OCI-LY3 (cell line): ENCODE measurements around the gene ARRDC4.

Source experiments
- H2AFZ ChIP-seq: fragments of 200-600, 300-600 bp; shearing (Covaris generic); 2 replicates; pipeline ENCODE4 v1.6.0; 2014; ENCODE audit warnings: antibody characterized with exemption, low read depth, low read length
- H3K27ac ChIP-seq: fragments of 200-600, 300-600 bp; sonication (generic); 2 replicates; pipeline ENCODE4 v1.5.1; 2014; ENCODE audit warnings: mild to moderate bottlenecking, low read length, moderate library complexity, mixed read lengths
- H3K27me3 ChIP-seq: fragments of 200-600, 300-600 bp; sonication (generic); 2 replicates; pipeline ENCODE4 v1.6.1; 2014; ENCODE audit warnings: low read depth, low read length, mixed read lengths
- H3K36me3 ChIP-seq: fragments of 200-600, 300-600 bp; sonication (generic); replicated peaks from 2 replicates; pipeline ENCODE3; 2014; ENCODE audit warnings: low read depth, low read length, mixed read lengths
- H3K4me1 ChIP-seq: fragments of 300-600, 200-600 bp; sonication (generic); 2 replicates; pipeline ENCODE4 v1.6.1; 2014; ENCODE audit warnings: low read length, mixed read lengths
- H3K4me2 ChIP-seq: fragments of 200-600, 300-600 bp; sonication (generic); 2 replicates; pipeline ENCODE4 v1.6.1; 2014; ENCODE audit warnings: low read length, mixed read lengths
- H3K4me3 ChIP-seq: fragments of 300-600, 200-600 bp; sonication (generic); 2 replicates; pipeline ENCODE4 v1.5.1; 2014; ENCODE audit warnings: antibody characterized with exemption, mild to moderate bottlenecking, low read length, moderate library complexity
- H3K79me2 ChIP-seq: fragments of 300-600, 200-600 bp; shearing (Covaris generic); 2 replicates; pipeline ENCODE4 v1.6.1; 2014; ENCODE audit warnings: mild to moderate bottlenecking, low read length, mixed read lengths
- H3K9ac ChIP-seq: fragments of 300-600, 200-600 bp; shearing (Covaris generic); 2 replicates; pipeline ENCODE4 v1.6.0; 2014; ENCODE audit warnings: mild to moderate bottlenecking, low read length, moderate library complexity
- H3K9me3 ChIP-seq: fragments of 200-600, 300-600 bp; shearing (Covaris generic); 2 replicates; pipeline ENCODE4 v1.6.1; 2014; ENCODE audit warnings: low read length, mixed read lengths; ENCODE audit not compliant: insufficient read depth
- H4K20me1 ChIP-seq: fragments of 200-600, 300-600 bp; sonication (generic); 2 replicates; pipeline ENCODE4 v1.6.1; 2016; ENCODE audit warnings: low read length, mixed read lengths; ENCODE audit not compliant: insufficient read depth
- EZH2phosphoT487 ChIP-seq: fragments of 200-600 bp; shearing (Covaris generic); IDR thresholded peaks from 2 replicates; pipeline ENCODE4 v1.6.1; 2018; ENCODE audit warnings: antibody characterized with exemption, mixed run types, low read depth
- TF ChIP-seq, protein P1 (sequence below): fragments of 200-600, 300-600 bp; sonication (generic); IDR thresholded peaks from 2 replicates; pipeline ENCODE4 v1.5.1; 2014; ENCODE audit warnings: antibody characterized with exemption, low read length, low read depth

ARRDC4 gene

DNA sequence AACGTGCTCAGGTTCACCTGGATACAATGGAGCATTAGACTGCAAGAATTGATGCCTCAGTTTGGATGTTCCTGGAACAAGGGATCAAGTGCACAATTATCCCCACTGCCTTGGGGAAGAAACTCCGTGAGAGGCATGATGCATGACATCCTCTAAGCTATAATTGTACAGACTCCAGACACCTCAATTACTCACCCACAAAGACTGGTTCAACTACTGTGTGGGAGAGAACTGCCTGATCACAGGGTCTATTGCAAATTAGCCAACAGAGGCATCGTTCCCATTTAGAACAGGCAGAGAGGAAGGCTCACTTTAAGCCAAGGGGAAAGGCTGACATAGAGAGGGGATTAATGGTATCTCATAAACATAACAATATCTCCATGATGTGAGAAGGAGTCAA lies 43.5 kb downstream of the ARRDC4 start:
- H3K27me3 ChIP-seq, result no peaks in the 10 kb centered on the region
- no peak overlapping the region for H3K27ac ChIP-seq
- H3K9me3 ChIP-seq, result peaks cover 5% of the 10 kb centered on the region
- no peak overlapping the region for H2AFZ ChIP-seq
- H4K20me1 ChIP-seq, result no peaks in the 10 kb centered on the region
- H3K4me2 ChIP-seq, result no peak overlapping the region
- H3K36me3 ChIP-seq, result no peaks in the 10 kb centered on the region
- no peaks in the 10 kb centered on the region for H3K4me1 ChIP-seq
- H3K4me3 ChIP-seq, result no peak overlapping the region
- TF ChIP-seq, protein P1, sequence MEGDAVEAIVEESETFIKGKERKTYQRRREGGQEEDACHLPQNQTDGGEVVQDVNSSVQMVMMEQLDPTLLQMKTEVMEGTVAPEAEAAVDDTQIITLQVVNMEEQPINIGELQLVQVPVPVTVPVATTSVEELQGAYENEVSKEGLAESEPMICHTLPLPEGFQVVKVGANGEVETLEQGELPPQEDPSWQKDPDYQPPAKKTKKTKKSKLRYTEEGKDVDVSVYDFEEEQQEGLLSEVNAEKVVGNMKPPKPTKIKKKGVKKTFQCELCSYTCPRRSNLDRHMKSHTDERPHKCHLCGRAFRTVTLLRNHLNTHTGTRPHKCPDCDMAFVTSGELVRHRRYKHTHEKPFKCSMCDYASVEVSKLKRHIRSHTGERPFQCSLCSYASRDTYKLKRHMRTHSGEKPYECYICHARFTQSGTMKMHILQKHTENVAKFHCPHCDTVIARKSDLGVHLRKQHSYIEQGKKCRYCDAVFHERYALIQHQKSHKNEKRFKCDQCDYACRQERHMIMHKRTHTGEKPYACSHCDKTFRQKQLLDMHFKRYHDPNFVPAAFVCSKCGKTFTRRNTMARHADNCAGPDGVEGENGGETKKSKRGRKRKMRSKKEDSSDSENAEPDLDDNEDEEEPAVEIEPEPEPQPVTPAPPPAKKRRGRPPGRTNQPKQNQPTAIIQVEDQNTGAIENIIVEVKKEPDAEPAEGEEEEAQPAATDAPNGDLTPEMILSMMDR, result no peak
- no peak for TF ChIP-seq EZH2phosphoT487
- no peaks in the 10 kb centered on the region for H3K79me2 ChIP-seq
- H3K9ac ChIP-seq, result no peak overlapping the region

- Histone ChIP-seq H3K4me3 (no peak overlapping the region), H3K9ac (no peak overlapping the region), H3K27me3 (no peaks in the 10 kb centered on the region; the same call in 1 of the 2 replicates), H3K9me3 (peaks cover 5% of the 10 kb centered on the region; the same call in 1 of the 2 replicates), H3K4me2 (no peak overlapping the region), H3K4me1 (peaks cover 2% of the 10 kb centered on the region; the same call in 1 of the 2 replicates), H4K20me1 (no peaks in the 10 kb centered on the region), H3K79me2 (no peaks in the 10 kb centered on the region), H3K36me3 (no peaks in the 10 kb centered on the region), H2AFZ (no peak overlapping the region), H3K27ac (no peak overlapping the region)
- TF ChIP-seq, protein P1, result no peak
- TF ChIP-seq EZH2phosphoT487, result no peak
These were observed 45.2 kb downstream of the ARRDC4 start for GRCh38 chr15:98005659-98006058.

GRCh38 chr15:98009169-98009568 lies 48.7 kb downstream of the ARRDC4 start:
- Histone ChIP-seq H3K79me2 (no peaks in the 10 kb centered on the region), H4K20me1 (no peaks in the 10 kb centered on the region), H3K4me3 (no peak overlapping the region), H3K4me2 (no peak overlapping the region), H3K4me1 (peaks cover 2% of the 10 kb centered on the region; the same call in 1 of the 2 replicates), H3K9me3 (no peaks in the 10 kb centered on the region), H3K27me3 (no peaks in the 10 kb centered on the region; the same call in 1 of the 2 replicates), H3K9ac (no peak overlapping the region), H3K27ac (no peak overlapping the region), H2AFZ (no peak overlapping the region), H3K36me3 (no peaks in the 10 kb centered on the region)
- no peak for TF ChIP-seq EZH2phosphoT487
- TF ChIP-seq, protein P1, result no peak

DNA sequence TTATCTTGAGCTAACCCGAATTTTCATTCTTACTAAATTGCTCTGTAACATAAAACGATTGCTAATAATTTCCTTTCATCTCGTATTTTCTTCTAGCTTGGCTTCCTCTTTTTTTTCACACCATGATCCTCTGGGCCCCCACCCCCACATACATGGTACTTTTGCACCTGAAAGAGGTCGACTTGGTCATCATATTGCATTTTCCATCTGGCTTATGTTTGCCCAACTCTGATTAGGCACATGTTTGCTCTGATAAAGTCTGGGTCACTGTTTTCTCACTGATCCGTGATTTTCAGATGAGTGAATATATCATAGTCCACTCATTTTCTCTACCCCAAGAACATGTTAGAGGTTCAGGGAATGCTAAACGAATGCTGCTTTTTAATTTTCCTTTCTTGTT lies 49.5 kb downstream of the ARRDC4 start:
- no peak overlapping the region for H3K4me2 ChIP-seq
- H3K9ac ChIP-seq, result no peak overlapping the region
- no peaks in the 10 kb centered on the region for H3K36me3 ChIP-seq
- H4K20me1 ChIP-seq, result no peaks in the 10 kb centered on the region
- no peaks in the 10 kb centered on the region for H3K9me3 ChIP-seq
- H3K4me3 ChIP-seq, result no peak overlapping the region
- peaks cover 2% of the 10 kb centered on the region; the same call in 1 of the 2 replicates for H3K4me1 ChIP-seq
- no peaks in the 10 kb centered on the region; the same call in 1 of the 2 replicates for H3K27me3 ChIP-seq
- no peak overlapping the region for H2AFZ ChIP-seq
- H3K27ac ChIP-seq, result no peak overlapping the region
- H3K79me2 ChIP-seq, result no peaks in the 10 kb centered on the region
- no peak for TF ChIP-seq EZH2phosphoT487
- TF ChIP-seq, protein P1, result no peak
